ENCODE measurements around the gene RFK. TPM values are rescaled to one million over a fixed set of nuclear protein-coding genes. Genes with fewer than 3 reads are reported as not detected.
A peak's percentile ranks its signal among the peaks of the same experiment; 100 is the strongest.

RFK gene
- total and polyA plus RNA-seq, 9 of the 15 experiments (the other 6 are each of a cell fraction or from before 2014, with no cell fraction given), result 3.8 to 51.1 (median 14.8) TPM

DNA sequence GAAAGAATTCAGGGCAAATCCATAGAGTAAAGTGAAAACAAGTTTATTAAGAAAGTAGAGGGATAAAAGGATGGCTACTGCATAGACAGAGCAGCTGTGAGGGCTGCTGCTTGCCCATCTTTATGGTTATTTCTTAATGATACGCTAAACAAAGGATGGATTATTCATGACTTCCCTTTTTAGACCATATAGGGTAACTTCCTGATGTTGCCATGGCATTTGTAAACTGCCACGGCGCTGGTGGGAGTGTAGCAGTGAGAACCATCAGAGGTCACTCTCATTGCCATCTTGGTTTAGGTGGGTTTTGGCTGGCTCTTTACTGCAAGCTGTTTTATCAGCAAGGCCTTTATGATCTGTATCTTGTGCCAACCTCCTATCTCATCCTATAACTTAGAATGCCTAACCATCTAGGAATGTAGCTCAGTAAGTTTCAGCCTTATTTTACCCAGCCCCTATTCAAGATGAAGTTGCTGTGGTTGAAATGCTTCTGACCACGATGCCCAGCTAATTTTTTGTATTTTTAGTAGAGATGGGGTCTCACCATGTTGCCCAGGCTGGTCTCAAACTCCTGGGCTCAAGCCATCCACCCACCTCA is 42.1 kb downstream of the RFK start:
- intact Hi-C loops (cut with micrococcal nuclease), result no loop called here
- Histone ChIP-seq H3K4me3 (no peak overlapping the region), H2AFZ (ENCODE audit: low read depth, low read length) (no peak overlapping the region), H3K36me3 (ENCODE audit: control insufficient read depth, insufficient read depth, low read length) (no peaks in the 10 kb centered on the region), H4K20me1 (replicated peaks; ENCODE audit: control insufficient read depth, insufficient read depth, low read length) (no peaks in the 10 kb centered on the region), H3K4me1 (replicated peaks in 1 of 2; ENCODE audit: control insufficient read depth in 2 of 2, insufficient read depth in 2 of 2, low read length in 2 of 2) (peaks cover 0 to 9% of the 10 kb centered on the region in 2 experiments; a peak in 3 of 5 replicates), H3K9me1 (ENCODE audit: control insufficient read depth, insufficient read depth, low read length) (no peaks in the 10 kb centered on the region), H3K27me3 (ENCODE audit: control insufficient read depth in 2 of 2, insufficient read depth in 2 of 2, low read length in 2 of 2) (no peaks in the 10 kb centered on the region), H3K9ac (ENCODE audit: insufficient read depth in 1 of 2, low read depth in 2 of 2, low read length in 2 of 2) (no peak overlapping the region), H3K27ac (ENCODE audit: extremely low read depth, low read depth, low read length) (no peak overlapping the region), H3K4me2 (ENCODE audit: insufficient read depth, low read length) (no peak overlapping the region), H3K79me2 (ENCODE audit: control insufficient read depth, insufficient read depth, low read length) (no peaks in the 10 kb centered on the region), H3K9me3 (replicated peaks; ENCODE audit: control insufficient read depth, insufficient read depth, low read depth, low read length) (no peaks in the 10 kb centered on the region)
- DNase-seq (ENCODE audit: extremely low read depth in 1 of 4, low spot score in 3 of 4), result no peak
- in situ Hi-C loops (cut with MboI), result no loop called here
- ATAC-seq, result no peak
- 8% methylated on average over 4 of the region's 4 CpGs for WGBS (ENCODE audit: insufficient coverage, low coverage, missing lambda C conversion rate)
- POLR2A ChIA-PET, result no interaction called here
- FAIRE-seq, result no peak
- TF ChIP-seq RFX1 (IDR thresholded peaks at IDR 0.05), result peak; percentile 54
- no peak for TF ChIP-seq POLR3G (IDR thresholded peaks at IDR 0.05; ENCODE audit: extremely low read depth, insufficient read length, insufficient replicate concordance)
- TF ChIP-seq SRF (CRISPR knock-in tag; IDR thresholded peaks at IDR 0.05), result peak in 1 of 2 experiments; percentile 79; a peak in 1 of 4 replicates
- CTCF ChIA-PET (ENCODE audit: low intra/inter-chr PET ratio), result no interaction called here
- no TSS peak for BruUV-seq (replicated peaks)

DNA sequence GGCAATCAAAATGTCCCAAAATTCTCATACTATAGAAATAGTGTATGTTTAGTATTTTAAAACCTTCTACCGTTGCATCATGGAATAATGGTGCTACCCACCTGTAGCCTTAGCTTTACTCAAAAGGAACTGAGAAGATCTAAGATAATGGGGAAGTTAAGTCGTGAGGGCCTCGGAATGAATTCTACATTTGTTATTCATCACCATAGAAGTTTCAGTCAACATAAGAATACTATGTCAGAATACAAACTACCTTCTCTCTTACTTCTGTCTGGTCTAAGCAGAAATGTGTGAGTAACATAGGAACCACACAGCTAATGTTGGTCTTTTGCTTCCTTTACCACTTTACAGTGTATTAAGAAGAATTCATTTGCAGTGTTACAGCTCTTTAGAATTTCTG is 43.2 kb downstream of the RFK start:
- H3K4me3 ChIP-seq, result no peak overlapping the region
- intact Hi-C loops (cut with micrococcal nuclease) (no loop called here), in situ Hi-C loops (cut with MboI) (no loop called here)
- ChIA-PET POLR2A (interaction anchor here (1.0 kb wide), 1 partner anchor 9 kb away, joined by 3 read pairs; no protein-coding TSS in a partner anchor), CTCF (ENCODE audit: low intra/inter-chr PET ratio) (no interaction called here)
- H3K9me3 ChIP-seq (replicated peaks; ENCODE audit: control insufficient read depth, insufficient read depth, low read depth, low read length), result no peaks in the 10 kb centered on the region
- no TSS peak for BruUV-seq (replicated peaks)
- H3K27ac ChIP-seq (ENCODE audit: extremely low read depth, low read depth, low read length), result no peak overlapping the region
- H3K9me1 ChIP-seq (ENCODE audit: control insufficient read depth, insufficient read depth, low read length), result no peaks in the 10 kb centered on the region
- no peaks in the 10 kb centered on the region for H3K36me3 ChIP-seq (ENCODE audit: control insufficient read depth, insufficient read depth, low read length)
- no peak overlapping the region for H3K4me2 ChIP-seq (ENCODE audit: insufficient read depth, low read length)
- DNase-seq (ENCODE audit: extremely low read depth in 1 of 4, low spot score in 3 of 4) (no peak), FAIRE-seq (no peak), ATAC-seq (no peak)
- no peak overlapping the region for H3K9ac ChIP-seq (ENCODE audit: insufficient read depth in 1 of 2, low read depth in 2 of 2, low read length in 2 of 2)
- no peak overlapping the region for H2AFZ ChIP-seq (ENCODE audit: low read depth, low read length)
- no peaks in the 10 kb centered on the region for H3K27me3 ChIP-seq (ENCODE audit: control insufficient read depth in 2 of 2, insufficient read depth in 2 of 2, low read length in 2 of 2)
- TF ChIP-seq, protein P1, sequence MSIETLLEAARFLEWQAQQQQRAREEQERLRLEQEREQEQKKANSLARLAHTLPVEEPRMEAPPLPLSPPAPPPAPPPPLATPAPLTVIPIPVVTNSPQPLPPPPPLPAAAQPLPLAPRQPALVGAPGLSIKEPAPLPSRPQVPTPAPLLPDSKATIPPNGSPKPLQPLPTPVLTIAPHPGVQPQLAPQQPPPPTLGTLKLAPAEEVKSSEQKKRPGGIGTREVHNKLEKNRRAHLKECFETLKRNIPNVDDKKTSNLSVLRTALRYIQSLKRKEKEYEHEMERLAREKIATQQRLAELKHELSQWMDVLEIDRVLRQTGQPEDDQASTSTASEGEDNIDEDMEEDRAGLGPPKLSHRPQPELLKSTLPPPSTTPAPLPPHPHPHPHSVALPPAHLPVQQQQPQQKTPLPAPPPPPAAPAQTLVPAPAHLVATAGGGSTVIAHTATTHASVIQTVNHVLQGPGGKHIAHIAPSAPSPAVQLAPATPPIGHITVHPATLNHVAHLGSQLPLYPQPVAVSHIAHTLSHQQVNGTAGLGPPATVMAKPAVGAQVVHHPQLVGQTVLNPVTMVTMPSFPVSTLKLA (conservative IDR thresholded peaks at IDR 0.05), result no peak
- TF ChIP-seq RBM15 (IDR thresholded peaks at IDR 0.05; ENCODE audit: insufficient read depth, low read length) (no peak), ZBTB1 (CRISPR knock-in tag; IDR thresholded peaks at IDR 0.05; ENCODE audit: borderline replicate concordance, low read depth) (no peak), MCM2 (IDR thresholded peaks at IDR 0.05; ENCODE audit: low read depth) (no peak), FOXJ3 (CRISPR knock-in tag; IDR thresholded peaks at IDR 0.05) (no peak), SMAD2 (IDR thresholded peaks at IDR 0.05; ENCODE audit: low read depth, low read length) (no peak)
- H4K20me1 ChIP-seq (replicated peaks; ENCODE audit: control insufficient read depth, insufficient read depth, low read length), result no peaks in the 10 kb centered on the region
- 0% methylated on average over 3 of the region's 3 CpGs for WGBS (ENCODE audit: insufficient coverage, low coverage, missing lambda C conversion rate)
- peaks cover 0 to 5% of the 10 kb centered on the region in 2 experiments; a peak in 3 of 5 replicates for H3K4me1 ChIP-seq (replicated peaks in 1 of 2; ENCODE audit: control insufficient read depth in 2 of 2, insufficient read depth in 2 of 2, low read length in 2 of 2)
- no peaks in the 10 kb centered on the region for H3K79me2 ChIP-seq (ENCODE audit: control insufficient read depth, insufficient read depth, low read length)
